HG02852 (cell line): Measurements from ENCODE around the gene SYNGAP1.

Experiments used
- ATAC-seq: cut with Tn5 transposase; IDR thresholded peaks from one replicate; pipeline ENCODE4 v1.9.1; 2021; ENCODE audit warnings: mild to moderate bottlenecking, moderate library complexity; ENCODE audit not compliant: unreplicated experiment

Gene SYNGAP1

GRCh38 chr6:33434961-33435360, 15.1 kb downstream of the SYNGAP1 start:
- ATAC-seq, result no peak

GRCh38 chr6:33437666-33438065, 17.8 kb downstream of the SYNGAP1 start:
- ATAC-seq, result no peak

GRCh38 chr6:33438978-33439594, 19.2 kb downstream of the SYNGAP1 start:
- ATAC-seq, result no peak

GRCh38 chr6:33439956-33440648, 20.2 kb downstream of the SYNGAP1 start:
- no peak for ATAC-seq

GRCh38 chr6:33440649-33441309, 20.9 kb downstream of the SYNGAP1 start:
- ATAC-seq, result no peak

GRCh38 chr6:33441457-33441856, 21.6 kb downstream of the SYNGAP1 start:
- no peak for ATAC-seq

GRCh38 chr6:33442283-33442682, 22.4 kb downstream of the SYNGAP1 start:
- ATAC-seq, result no peak

GRCh38 chr6:33443025-33443424, 23.2 kb downstream of the SYNGAP1 start:
- ATAC-seq, result no peak

- ATAC-seq, result no peak
These were observed 24.0 kb downstream of the SYNGAP1 start for GRCh38 chr6:33443619-33444504.

- ATAC-seq, result no peak
These were observed 25.3 kb downstream of the SYNGAP1 start for GRCh38 chr6:33445119-33445603.

GRCh38 chr6:33446356-33446755, 26.5 kb downstream of the SYNGAP1 start:
- no peak for ATAC-seq

- ATAC-seq, result no peak
These were observed 30.6 kb downstream of the SYNGAP1 start for GRCh38 chr6:33450434-33450833.

GRCh38 chr6:33451606-33452005, 31.7 kb downstream of the SYNGAP1 start:
- ATAC-seq, result no peak

GRCh38 chr6:33452496-33452895, 32.6 kb downstream of the SYNGAP1 start:
- no peak for ATAC-seq

GRCh38 chr6:33453393-33454008, 33.6 kb downstream of the SYNGAP1 start:
- no peak for ATAC-seq

- ATAC-seq, result peak; percentile 99
These were observed 34.4 kb downstream of the SYNGAP1 start, which contains the start of gene ZBTB9 for GRCh38 chr6:33454009-33454946. Gene ZBTB9, plus strand, starts transcription at chr6:33454576. Its CDS starts 525 bp downstream, at chr6:33455101.

- ATAC-seq, result no peak
These were observed 35.2 kb downstream of the SYNGAP1 start for GRCh38 chr6:33455051-33455450.

- ATAC-seq, result no peak
These were observed 36.3 kb downstream of the SYNGAP1 start for GRCh38 chr6:33456156-33456555.

- no peak for ATAC-seq
These were observed 38.8 kb downstream of the SYNGAP1 start for GRCh38 chr6:33458676-33459075.
